Type B pancreatic cell (in vitro differentiated cells): ENCODE results near the gene CXCL9. TPM values are rescaled to one million over a fixed set of nuclear protein-coding genes. Genes with fewer than 3 reads are reported as not detected.
"Not testable (repeated sequence)": the region's sequence is repeated elsewhere in the genome, so short reads cannot be mapped to it uniquely, and the experiment has no call there.

Experiments used
- DNase-seq: peaks from one replicate; pipeline ENCODE4 v3.0.0; 2021; ENCODE audit warnings: mixed read lengths; ENCODE audit not compliant: unreplicated experiment; ENCODE audit errors: extremely low spot score
- H3K27ac Mint-ChIP-seq: 2 replicates; pipeline ENCODE4 v1.8.0; 2021; ENCODE audit warnings: mild to moderate bottlenecking, mixed read lengths
- H3K27me3 Mint-ChIP-seq: 2 replicates; pipeline ENCODE4 v1.8.0; 2021; ENCODE audit warnings: mixed read lengths
- H3K36me3 Mint-ChIP-seq: 2 replicates; pipeline ENCODE4 v1.8.0; 2021; ENCODE audit warnings: mixed read lengths
- H3K4me1 Mint-ChIP-seq: one replicate; pipeline ENCODE4 v1.8.0; 2021; ENCODE audit warnings: mixed read lengths; ENCODE audit not compliant: unreplicated experiment
- H3K4me3 Mint-ChIP-seq: 2 replicates; pipeline ENCODE4 v1.8.0; 2021; ENCODE audit warnings: mild to moderate bottlenecking, mixed read lengths
- H3K9me3 Mint-ChIP-seq: 2 replicates; pipeline ENCODE4 v1.8.0; 2021; ENCODE audit warnings: mixed read lengths
- CTCF ChIP-seq: fragments of 200-600 bp; sonication (generic); conservative IDR thresholded peaks from 2 replicates; pipeline ENCODE4 v1.5.0; 2021; ENCODE audit warnings: antibody characterized with exemption, mild to moderate bottlenecking
- total RNA-seq: library from RNA; stranded (reverse); gene quantifications from 2 replicates; pipeline ENCODE4 v1.2.1, GENCODE V29; 2021; ENCODE audit warnings: low replicate concordance

The CXCL9 gene
- total RNA-seq, 1 donor from 2014 or later, result not detected

- Mint-ChIP-seq H3K4me3 (no peak overlapping the region), H3K4me1 (no peaks in the 10 kb centered on the region), H3K9me3 (no peaks in the 10 kb centered on the region), H3K27me3 (no peaks in the 10 kb centered on the region), H3K27ac (no peak overlapping the region), H3K36me3 (peaks cover 81% of the 10 kb centered on the region)
- no peak for DNase-seq
- no peak for TF ChIP-seq CTCF
Observed at GRCh38 chr4:75963558-75963957, 43.8 kb downstream of the CXCL9 start.

GRCh38 chr4:75962072-75962471, 45.2 kb downstream of the CXCL9 start:
- H3K9me3 Mint-ChIP-seq, H3K27me3 Mint-ChIP-seq, H3K4me1 Mint-ChIP-seq, H3K4me3 Mint-ChIP-seq, H3K27ac Mint-ChIP-seq, DNase-seq: not testable (repeated sequence)
- H3K36me3 Mint-ChIP-seq, result peaks cover 82% of the 10 kb centered on the region

- H3K36me3 Mint-ChIP-seq, result peaks cover 64% of the 10 kb centered on the region
- not testable (repeated sequence) for H3K27me3 Mint-ChIP-seq, DNase-seq, H3K4me1 Mint-ChIP-seq, H3K4me3 Mint-ChIP-seq, H3K9me3 Mint-ChIP-seq, H3K27ac Mint-ChIP-seq
Observed at GRCh38 chr4:75958546-75958945, 48.8 kb downstream of the CXCL9 start.

GRCh38 chr4:75954811-75955210, 52.5 kb downstream of the CXCL9 start:
- H3K9me3 Mint-ChIP-seq, DNase-seq, H3K27ac Mint-ChIP-seq, H3K4me1 Mint-ChIP-seq, H3K27me3 Mint-ChIP-seq, H3K4me3 Mint-ChIP-seq: not testable (repeated sequence)
- H3K36me3 Mint-ChIP-seq, result peaks cover 40% of the 10 kb centered on the region

- peaks cover 35% of the 10 kb centered on the region for H3K36me3 Mint-ChIP-seq
- H3K9me3 Mint-ChIP-seq, result no peaks in the 10 kb centered on the region
- H3K4me3 Mint-ChIP-seq, result no peak overlapping the region
- DNase-seq, result no peak
- TF ChIP-seq CTCF, result no peak
- H3K27me3 Mint-ChIP-seq, result no peaks in the 10 kb centered on the region
- no peaks in the 10 kb centered on the region for H3K4me1 Mint-ChIP-seq
- no peak overlapping the region for H3K27ac Mint-ChIP-seq
Observed at GRCh38 chr4:75953509-75953908, 53.8 kb downstream of the CXCL9 start.

Other genes starting within 250 kb of the CXCL9 start
- gene PPEF2, start 105.1 kb downstream of the CXCL9 start, total RNA-seq, result not detected in 2 replicates
- 10.7 and 20.2 TPM in 2 replicates for gene NAAA, start 66.5 kb downstream of the CXCL9 start, total RNA-seq
- 39.2 and 44.8 TPM in 2 replicates for gene SDAD1, start 16.6 kb downstream of the CXCL9 start, total RNA-seq
- gene CXCL10, start 16.0 kb upstream of the CXCL9 start, total RNA-seq, result 0.31 and 0.60 TPM in 2 replicates
- not detected in 2 replicates for gene CXCL11, start 28.6 kb upstream of the CXCL9 start, total RNA-seq
- not detected in 2 replicates for gene ART3, start 67.2 kb upstream of the CXCL9 start, total RNA-seq
- gene NUP54, start 140.9 kb upstream of the CXCL9 start, total RNA-seq, result 38.0 and 55.4 TPM in 2 replicates
- gene SCARB2, start 206.3 kb upstream of the CXCL9 start, total RNA-seq, result 102 and 107 TPM in 2 replicates
- 3.8 and 5.4 TPM in 2 replicates for gene FAM47E, start 244.2 kb upstream of the CXCL9 start, total RNA-seq